ENCODE results near the gene GARRE1.

DNA sequence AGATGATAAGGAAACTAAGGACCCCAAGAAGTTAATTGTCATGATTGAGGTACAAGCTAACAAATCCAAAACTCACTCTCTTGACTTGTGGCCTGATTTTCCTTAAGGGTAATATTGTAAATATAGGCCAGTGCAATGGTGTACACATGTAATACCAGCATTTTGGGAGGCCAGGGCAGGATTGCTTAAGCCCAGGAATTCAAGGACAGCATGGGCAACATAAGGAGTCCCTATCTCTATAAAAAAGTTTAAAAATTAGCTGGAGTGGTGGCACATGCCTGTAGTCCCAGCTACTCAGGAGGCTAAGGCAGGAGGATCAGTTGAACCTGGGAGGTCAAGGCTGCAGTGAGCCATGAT, 28.7 kb upstream of the GARRE1 start:
- TF ChIP-seq, protein P1, sequence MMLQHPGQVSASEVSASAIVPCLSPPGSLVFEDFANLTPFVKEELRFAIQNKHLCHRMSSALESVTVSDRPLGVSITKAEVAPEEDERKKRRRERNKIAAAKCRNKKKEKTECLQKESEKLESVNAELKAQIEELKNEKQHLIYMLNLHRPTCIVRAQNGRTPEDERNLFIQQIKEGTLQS (IDR thresholded peaks at IDR 0.05), result no peak
- TF ChIP-seq, protein P2, sequence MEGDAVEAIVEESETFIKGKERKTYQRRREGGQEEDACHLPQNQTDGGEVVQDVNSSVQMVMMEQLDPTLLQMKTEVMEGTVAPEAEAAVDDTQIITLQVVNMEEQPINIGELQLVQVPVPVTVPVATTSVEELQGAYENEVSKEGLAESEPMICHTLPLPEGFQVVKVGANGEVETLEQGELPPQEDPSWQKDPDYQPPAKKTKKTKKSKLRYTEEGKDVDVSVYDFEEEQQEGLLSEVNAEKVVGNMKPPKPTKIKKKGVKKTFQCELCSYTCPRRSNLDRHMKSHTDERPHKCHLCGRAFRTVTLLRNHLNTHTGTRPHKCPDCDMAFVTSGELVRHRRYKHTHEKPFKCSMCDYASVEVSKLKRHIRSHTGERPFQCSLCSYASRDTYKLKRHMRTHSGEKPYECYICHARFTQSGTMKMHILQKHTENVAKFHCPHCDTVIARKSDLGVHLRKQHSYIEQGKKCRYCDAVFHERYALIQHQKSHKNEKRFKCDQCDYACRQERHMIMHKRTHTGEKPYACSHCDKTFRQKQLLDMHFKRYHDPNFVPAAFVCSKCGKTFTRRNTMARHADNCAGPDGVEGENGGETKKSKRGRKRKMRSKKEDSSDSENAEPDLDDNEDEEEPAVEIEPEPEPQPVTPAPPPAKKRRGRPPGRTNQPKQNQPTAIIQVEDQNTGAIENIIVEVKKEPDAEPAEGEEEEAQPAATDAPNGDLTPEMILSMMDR (IDR thresholded peaks at IDR 0.05 in 2 of 3, conservative IDR thresholded peaks at IDR 0.05 in 1 of 3; ENCODE audit: borderline replicate concordance in 1 of 3, insufficient read depth in 1 of 3, low read depth in 2 of 3, low read length in 2 of 3), result no peak
- TF ChIP-seq, protein P3, sequence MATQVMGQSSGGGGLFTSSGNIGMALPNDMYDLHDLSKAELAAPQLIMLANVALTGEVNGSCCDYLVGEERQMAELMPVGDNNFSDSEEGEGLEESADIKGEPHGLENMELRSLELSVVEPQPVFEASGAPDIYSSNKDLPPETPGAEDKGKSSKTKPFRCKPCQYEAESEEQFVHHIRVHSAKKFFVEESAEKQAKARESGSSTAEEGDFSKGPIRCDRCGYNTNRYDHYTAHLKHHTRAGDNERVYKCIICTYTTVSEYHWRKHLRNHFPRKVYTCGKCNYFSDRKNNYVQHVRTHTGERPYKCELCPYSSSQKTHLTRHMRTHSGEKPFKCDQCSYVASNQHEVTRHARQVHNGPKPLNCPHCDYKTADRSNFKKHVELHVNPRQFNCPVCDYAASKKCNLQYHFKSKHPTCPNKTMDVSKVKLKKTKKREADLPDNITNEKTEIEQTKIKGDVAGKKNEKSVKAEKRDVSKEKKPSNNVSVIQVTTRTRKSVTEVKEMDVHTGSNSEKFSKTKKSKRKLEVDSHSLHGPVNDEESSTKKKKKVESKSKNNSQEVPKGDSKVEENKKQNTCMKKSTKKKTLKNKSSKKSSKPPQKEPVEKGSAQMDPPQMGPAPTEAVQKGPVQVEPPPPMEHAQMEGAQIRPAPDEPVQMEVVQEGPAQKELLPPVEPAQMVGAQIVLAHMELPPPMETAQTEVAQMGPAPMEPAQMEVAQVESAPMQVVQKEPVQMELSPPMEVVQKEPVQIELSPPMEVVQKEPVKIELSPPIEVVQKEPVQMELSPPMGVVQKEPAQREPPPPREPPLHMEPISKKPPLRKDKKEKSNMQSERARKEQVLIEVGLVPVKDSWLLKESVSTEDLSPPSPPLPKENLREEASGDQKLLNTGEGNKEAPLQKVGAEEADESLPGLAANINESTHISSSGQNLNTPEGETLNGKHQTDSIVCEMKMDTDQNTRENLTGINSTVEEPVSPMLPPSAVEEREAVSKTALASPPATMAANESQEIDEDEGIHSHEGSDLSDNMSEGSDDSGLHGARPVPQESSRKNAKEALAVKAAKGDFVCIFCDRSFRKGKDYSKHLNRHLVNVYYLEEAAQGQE (IDR thresholded peaks at IDR 0.05; ENCODE audit: low read depth), result no peak
- TF ChIP-seq, protein P4, sequence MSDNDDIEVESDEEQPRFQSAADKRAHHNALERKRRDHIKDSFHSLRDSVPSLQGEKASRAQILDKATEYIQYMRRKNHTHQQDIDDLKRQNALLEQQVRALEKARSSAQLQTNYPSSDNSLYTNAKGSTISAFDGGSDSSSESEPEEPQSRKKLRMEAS (IDR thresholded peaks at IDR 0.05), result no peak
- TF ChIP-seq RAD21 (IDR thresholded peaks at IDR 0.05; ENCODE audit: low read depth) (no peak), POLR2A (IDR thresholded peaks at IDR 0.05; ENCODE audit: borderline replicate concordance, extremely low read depth, insufficient read depth, insufficient read length) (no peak), EZH2 (IDR thresholded peaks at IDR 0.05) (no peak), CEBPB (IDR thresholded peaks at IDR 0.05; ENCODE audit: low read depth) (no peak), SRF (IDR thresholded peaks at IDR 0.05; ENCODE audit: low read depth) (no peak), JUND (IDR thresholded peaks at IDR 0.05) (no peak), FOSL1 (IDR thresholded peaks at IDR 0.05; ENCODE audit: low read depth) (no peak), TCF7L2 (IDR thresholded peaks at IDR 0.05; ENCODE audit: borderline replicate concordance, extremely low read depth, insufficient read depth, insufficient read length) (no peak), SIN3A (IDR thresholded peaks at IDR 0.05; ENCODE audit: low read depth) (no peak)
